GM10248 (cell line): ENCODE measurements around the gene MRPL44.

Source experiments
- CTCF ChIA-PET: fragments of 300-600 bp; sonication (Branson Sonifier 250); formaldehyde crosslinking; extraction: SDS; loops from one replicate; lab custom pipeline; 2021; ENCODE audit warnings: antibody characterized with exemption; lab: Yijun Ruan, JAX
- POLR2A ChIA-PET: fragments of 350-650 bp; sonication (Branson Sonifier 250); formaldehyde crosslinking; extraction: SDS; loops from one replicate; lab custom pipeline; 2020; ENCODE audit warnings: antibody characterized with exemption; lab: Yijun Ruan, JAX
- DNase-seq: peaks from one replicate; pipeline ENCODE4 v3.0.0; 2012; ENCODE audit errors: extremely low spot score
- TF ChIP-seq, protein P1 (sequence below): IDR thresholded peaks from 2 replicates; pipeline ENCODE4 v1.5.1; 2012; ENCODE audit warnings: mild to moderate bottlenecking, low read depth; ENCODE audit errors: extremely low read depth, missing control alignments, control extremely low read depth

Gene MRPL44

DNA sequence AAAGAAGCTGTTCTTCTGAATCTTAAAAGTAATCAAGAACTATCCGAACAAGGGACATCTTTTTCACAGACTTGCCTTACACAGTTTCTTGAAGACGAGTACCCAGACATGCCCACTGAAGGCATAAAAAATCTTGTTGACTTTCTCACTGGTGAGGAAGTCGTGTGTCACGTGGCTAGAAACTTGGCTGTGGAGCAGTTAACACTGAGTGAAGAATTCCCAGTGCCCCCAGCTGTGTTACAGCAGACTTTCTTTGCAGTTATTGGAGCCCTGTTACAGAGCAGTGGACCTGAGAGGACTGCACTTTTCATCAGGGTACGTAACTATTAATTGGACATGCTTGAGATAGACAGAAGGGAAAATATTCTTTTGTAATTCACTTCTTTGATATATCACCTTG, 2.4 kb downstream of the MRPL44 start:
- ChIA-PET CTCF (interaction anchor here (3.7 kb wide), 1 partner anchor 11 kb away, joined by 71 read pairs; no protein-coding TSS in a partner anchor), POLR2A (no interaction called here)
- TF ChIP-seq, protein P1, sequence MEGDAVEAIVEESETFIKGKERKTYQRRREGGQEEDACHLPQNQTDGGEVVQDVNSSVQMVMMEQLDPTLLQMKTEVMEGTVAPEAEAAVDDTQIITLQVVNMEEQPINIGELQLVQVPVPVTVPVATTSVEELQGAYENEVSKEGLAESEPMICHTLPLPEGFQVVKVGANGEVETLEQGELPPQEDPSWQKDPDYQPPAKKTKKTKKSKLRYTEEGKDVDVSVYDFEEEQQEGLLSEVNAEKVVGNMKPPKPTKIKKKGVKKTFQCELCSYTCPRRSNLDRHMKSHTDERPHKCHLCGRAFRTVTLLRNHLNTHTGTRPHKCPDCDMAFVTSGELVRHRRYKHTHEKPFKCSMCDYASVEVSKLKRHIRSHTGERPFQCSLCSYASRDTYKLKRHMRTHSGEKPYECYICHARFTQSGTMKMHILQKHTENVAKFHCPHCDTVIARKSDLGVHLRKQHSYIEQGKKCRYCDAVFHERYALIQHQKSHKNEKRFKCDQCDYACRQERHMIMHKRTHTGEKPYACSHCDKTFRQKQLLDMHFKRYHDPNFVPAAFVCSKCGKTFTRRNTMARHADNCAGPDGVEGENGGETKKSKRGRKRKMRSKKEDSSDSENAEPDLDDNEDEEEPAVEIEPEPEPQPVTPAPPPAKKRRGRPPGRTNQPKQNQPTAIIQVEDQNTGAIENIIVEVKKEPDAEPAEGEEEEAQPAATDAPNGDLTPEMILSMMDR: no peak
- no peak for DNase-seq

DNA sequence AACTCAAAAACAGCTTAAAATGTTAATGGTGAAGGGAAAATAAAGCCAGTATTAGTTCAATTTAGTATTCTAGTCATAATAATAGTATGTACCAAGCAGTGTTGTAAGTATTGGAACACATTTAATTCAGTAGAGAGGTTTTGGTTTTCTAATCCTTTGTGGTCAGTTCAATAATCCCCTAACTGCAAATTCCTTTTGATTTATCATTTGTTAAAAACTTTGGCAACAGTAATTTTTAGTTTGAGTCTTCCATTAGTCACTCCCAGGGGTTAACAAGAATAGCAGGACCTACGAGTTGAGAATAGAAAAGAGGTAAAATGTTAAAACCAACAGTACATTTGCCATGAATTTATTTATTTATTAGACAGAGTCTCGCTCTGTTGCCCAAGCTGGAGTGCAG, 10.7 kb downstream of the MRPL44 start:
- DNase-seq: no peak
- ChIA-PET POLR2A (interaction anchor here (0.6 kb wide), 1 partner anchor 136 kb away, joined by 6 read pairs; no protein-coding TSS in a partner anchor), CTCF (interaction anchor here (1.8 to 8.4 kb wide), 4 partner anchors 12 to 318 kb away, joined by 4 to 176 read pairs (median 100); no protein-coding TSS in a partner anchor)
- TF ChIP-seq, protein P1: no peak

DNA sequence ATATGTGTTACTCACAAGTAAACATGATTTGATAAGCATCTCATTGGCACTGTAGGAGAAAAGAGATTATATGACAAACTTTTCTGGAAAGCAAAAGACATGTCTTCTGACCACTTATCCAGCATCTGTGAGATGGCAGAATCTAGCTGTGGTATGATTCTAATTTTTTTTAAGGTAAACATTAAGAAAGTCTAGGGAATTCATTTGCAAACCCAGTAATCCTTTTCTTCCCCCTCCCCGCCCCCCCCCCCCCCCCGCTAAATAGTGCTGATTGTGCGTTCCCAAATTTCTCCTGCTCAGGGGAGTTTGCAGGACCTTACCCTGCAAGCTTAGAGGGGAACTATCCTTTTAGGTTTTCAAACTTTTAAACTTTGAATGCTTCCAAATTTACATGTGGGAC, 12.1 kb downstream of the MRPL44 start:
- ChIA-PET POLR2A (no interaction called here), CTCF (interaction anchor here (0.7 to 8.4 kb wide), 27 partner anchors 8 to 998 kb away, joined by 3 to 176 read pairs (median 7); partner anchors contain the start of genes MRPL44 and WDFY1)
- TF ChIP-seq, protein P1: no peak
- DNase-seq: no peak

DNA sequence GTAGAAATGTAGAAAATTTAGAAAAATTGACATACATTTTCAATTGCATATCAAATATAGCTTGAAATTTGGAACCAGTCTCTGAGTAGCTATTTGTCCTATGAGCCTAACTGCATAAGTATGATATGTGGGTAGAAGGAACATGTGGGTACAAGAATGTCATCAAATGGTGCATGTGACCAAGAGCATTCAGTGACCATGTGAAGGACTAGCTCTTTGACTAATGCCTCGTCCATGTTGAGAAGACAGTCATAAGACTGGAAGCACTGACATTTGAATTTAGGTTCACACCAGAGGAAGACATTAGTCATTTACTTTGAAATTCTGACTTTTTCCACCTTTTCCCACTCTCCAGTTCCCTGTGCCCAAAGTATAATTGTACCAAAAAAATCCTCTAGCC, 12.6 kb downstream of the MRPL44 start:
- no peak for DNase-seq
- POLR2A ChIA-PET: no interaction called here
- TF ChIP-seq, protein P1: no peak
- CTCF ChIA-PET: interaction anchor here (0.6 to 8.4 kb wide), 41 partner anchors 9 to 998 kb away, joined by 3 to 176 read pairs (median 5); partner anchors contain the start of genes MRPL44 and WDFY1

DNA sequence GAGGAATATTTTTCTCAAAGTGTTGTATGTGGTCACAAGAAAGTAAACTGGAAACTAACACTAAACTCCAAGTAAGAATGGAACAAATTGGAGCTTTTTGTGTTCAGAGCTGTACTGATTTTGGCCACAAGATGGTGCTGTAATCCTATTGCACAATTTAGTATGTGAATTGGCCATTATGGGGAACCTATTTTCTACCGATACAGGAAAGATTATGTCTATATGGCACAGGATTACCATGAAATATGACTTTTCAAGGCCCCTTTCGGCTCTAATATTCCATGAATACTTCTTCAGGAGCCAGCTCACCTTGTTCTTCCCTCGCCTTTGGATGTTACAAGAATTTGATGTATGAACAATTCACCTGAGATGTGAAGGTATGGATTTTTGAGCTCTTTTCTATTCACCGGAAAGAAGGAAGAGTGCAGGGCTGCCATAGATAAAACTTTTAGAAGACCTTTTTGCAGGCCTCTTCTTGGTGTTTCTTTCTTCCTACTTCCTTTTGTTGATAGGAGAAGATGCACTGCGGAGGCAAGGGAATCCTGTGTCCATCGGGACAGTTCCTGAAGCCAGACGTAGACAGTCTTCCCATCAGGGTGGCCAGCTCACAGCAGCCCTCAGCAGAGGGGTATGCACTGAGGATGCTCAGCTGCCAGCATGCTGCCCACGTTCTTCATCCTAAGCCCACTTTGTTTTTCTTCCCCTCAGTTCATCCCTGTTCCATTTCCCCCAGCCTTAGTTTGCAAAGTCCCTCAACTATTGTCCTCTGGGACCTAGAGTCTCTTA, 13.3 kb downstream of the MRPL44 start:
- DNase-seq: peak; percentile 39
- TF ChIP-seq, protein P1: peak; percentile 75
- ChIA-PET POLR2A (no interaction called here), CTCF (interaction anchor here (0.6 to 8.4 kb wide), 45 partner anchors 10 to 999 kb away, joined by 3 to 176 read pairs (median 4); partner anchors contain the start of genes MRPL44 and WDFY1)

DNA sequence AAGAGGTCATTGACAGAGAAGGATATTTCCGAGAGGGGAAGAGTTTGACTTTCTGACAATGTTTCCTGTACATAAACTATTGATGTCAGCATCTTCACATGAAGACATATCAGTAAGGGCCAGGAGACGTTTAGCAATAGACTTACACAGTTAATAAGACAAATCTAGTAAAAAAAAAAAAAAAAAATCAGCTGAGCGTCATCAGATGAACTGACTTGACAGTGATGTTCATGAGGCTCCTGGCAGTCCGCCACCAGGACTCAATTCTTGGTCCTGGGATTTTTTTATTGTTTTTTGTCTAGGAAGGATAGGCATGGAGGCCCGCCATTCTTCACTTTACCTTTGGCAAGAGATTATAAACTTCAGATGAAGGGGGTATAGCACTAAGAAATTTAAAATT, 14.5 kb downstream of the MRPL44 start:
- POLR2A ChIA-PET: no interaction called here
- no peak for DNase-seq
- TF ChIP-seq, protein P1: no peak
- CTCF ChIA-PET: interaction anchor here (0.8 to 8.4 kb wide), 16 partner anchors 8 to 1000 kb away, joined by 3 to 176 read pairs (median 8); partner anchors contain the start of gene MRPL44
